SK-N-SH (cell line): ENCODE data around the gene THSD4. TPM values are rescaled to one million over a fixed set of nuclear protein-coding genes. Genes with fewer than 3 reads are reported as not detected.

Experiments
- CTCF ChIA-PET: fragments of 300-600, 350-600 bp; formaldehyde crosslinking; extraction: SDS; loops from one replicate; lab custom pipeline; 2021; lab: Yijun Ruan, JAX
- POLR2A ChIA-PET: fragments of 350-600 bp; sonication (Branson Sonifier 250); formaldehyde crosslinking; extraction: SDS; loops from one replicate; lab custom pipeline; 2020; ENCODE audit warnings: antibody characterized with exemption, inconsistent platforms; lab: Yijun Ruan, JAX
- DNase-seq: peaks from one replicate; pipeline ENCODE4 v3.0.0; 2012
- H2AFZ ChIP-seq: fragments of 200-600 bp; sonication (generic); 2 replicates; pipeline ENCODE4 v1.8.1; 2016; ENCODE audit warnings: antibody characterized with exemption, mild to moderate bottlenecking, low read depth
- H3F3A ChIP-seq: fragments of 200-600 bp; sonication (generic); replicated peaks from 2 replicates; pipeline ENCODE3; 2016; ENCODE audit warnings: antibody characterized with exemption, mild to moderate bottlenecking; ENCODE audit not compliant: insufficient read depth
- H3K27ac ChIP-seq, 2 experiments: fragments of 200-500 bp in 1 of 2; fragments of 200-600 bp in 1 of 2; sonication (Bioruptor generic) in 1 of 2; sonication (generic), shearing (Covaris generic) in 1 of 2; 2 replicates each; pipeline versions ENCODE4 v1.5.1 to v1.6.1; 2014 to 2016; ENCODE audit warnings: low read depth in 2 of 2, inconsistent platforms in 1 of 2, low read length in 1 of 2, mild to moderate bottlenecking in 1 of 2, mixed read lengths in 1 of 2
- H3K27me3 ChIP-seq: fragments of 200-600 bp; sonication (generic), shearing (Covaris generic); 2 replicates; pipeline ENCODE4 v1.6.1; 2016; ENCODE audit warnings: mixed run types; ENCODE audit not compliant: insufficient read depth
- H3K36me3 ChIP-seq, 2 experiments: fragments of 200-500 bp in 1 of 2; fragments of 200-600 bp in 1 of 2; sonication (Bioruptor generic) in 1 of 2; sonication (generic) in 1 of 2; replicated peaks in 1 of 2; 2 replicates each; pipeline versions ENCODE3 to v1.5.1; 2014 to 2016; ENCODE audit warnings: low read length in 1 of 2, mild to moderate bottlenecking in 1 of 2; ENCODE audit not compliant: insufficient read depth in 2 of 2, control insufficient read depth in 1 of 2
- H3K4me1 ChIP-seq, 2 experiments: fragments of 200-500 bp in 1 of 2; fragments of 200-600 bp in 1 of 2; sonication (Bioruptor generic) in 1 of 2; sonication (generic), shearing (Covaris generic) in 1 of 2; 2 replicates each; pipeline versions ENCODE4 v1.5.1 to v1.6.1; 2014 to 2016; ENCODE audit warnings: low read depth in 1 of 2, low read length in 1 of 2, mixed run types in 1 of 2; ENCODE audit not compliant: insufficient read depth in 2 of 2, control insufficient read depth in 1 of 2
- H3K4me2 ChIP-seq: fragments of 200-600 bp; sonication (generic), shearing (Covaris generic); 2 replicates; pipeline ENCODE4 v1.6.1; 2017; ENCODE audit warnings: mixed run types
- H3K4me3 ChIP-seq, 2 experiments: fragments of 200-500 bp in 1 of 2; fragments of 200-600 bp in 1 of 2; sonication (Bioruptor generic) in 1 of 2; sonication (generic), shearing (Covaris generic) in 1 of 2; 2 replicates each; pipeline versions ENCODE4 v1.5.1 to v1.8.1; 2014 to 2016; ENCODE audit warnings: low read depth in 2 of 2, inconsistent platforms in 1 of 2, low read length in 1 of 2, mild to moderate bottlenecking in 1 of 2, mixed read lengths in 1 of 2, moderate library complexity in 1 of 2
- H3K79me2 ChIP-seq: fragments of 200-600 bp; sonication (generic); 2 replicates; pipeline ENCODE4 v1.8.1; 2017; ENCODE audit warnings: mild to moderate bottlenecking; ENCODE audit not compliant: insufficient read depth
- H3K9ac ChIP-seq: fragments of 200-600 bp; sonication (generic); 2 replicates; pipeline ENCODE4 v1.6.1; 2017; ENCODE audit warnings: mixed run types
- H3K9me2 ChIP-seq: fragments of 200-600 bp; sonication (generic); 2 replicates; pipeline ENCODE4 v1.6.1; 2017; ENCODE audit warnings: mixed run types
- H3K9me3 ChIP-seq: fragments of 200-600 bp; sonication (generic); 2 replicates; pipeline ENCODE4 v1.6.1; 2017; ENCODE audit warnings: mixed run types, mild to moderate bottlenecking, moderate library complexity
- H4K20me1 ChIP-seq: fragments of 200-600 bp; sonication (generic); 2 replicates; pipeline ENCODE4 v1.6.1; 2017; ENCODE audit warnings: mild to moderate bottlenecking, mixed run types; ENCODE audit not compliant: insufficient read depth
- CTCF ChIP-seq: fragments of 200-600 bp; sonication (generic); IDR thresholded peaks from 2 replicates; pipeline ENCODE4 v1.6.1; 2017; ENCODE audit warnings: antibody characterized with exemption, mild to moderate bottlenecking, moderate library complexity
- ELF1 ChIP-seq: IDR thresholded peaks from 2 replicates; pipeline ENCODE4 v1.4.0; 2012
- EP300 ChIP-seq, 2 experiments: IDR thresholded peaks; 2 replicates each; pipeline versions ENCODE4 v1.4.0 to v1.6.1; 2012; ENCODE audit warnings: borderline replicate concordance in 1 of 2, low read depth in 1 of 2, low read length in 1 of 2
- FOSL2 ChIP-seq: IDR thresholded peaks from 2 replicates; pipeline ENCODE4 v1.4.0; 2012; ENCODE audit warnings: low read depth, mild to moderate bottlenecking, moderate library complexity, borderline replicate concordance
- FOXJ3 ChIP-seq: sonication (generic); formaldehyde crosslinking; IDR thresholded peaks from 2 replicates; pipeline ENCODE4 v1.5.1; 2020; ENCODE audit warnings: mild to moderate bottlenecking, missing genetic modification reagents
- FOXM1 ChIP-seq: IDR thresholded peaks from 2 replicates; pipeline ENCODE4 v1.4.0; 2012; ENCODE audit warnings: low read depth, mild to moderate bottlenecking
- MXI1 ChIP-seq: IDR thresholded peaks from 2 replicates; pipeline ENCODE4 v1.6.1; 2012; ENCODE audit warnings: mild to moderate bottlenecking, low read depth, low read length, improper control_type of control experiment
- NFIC ChIP-seq: IDR thresholded peaks from 2 replicates; pipeline ENCODE4 v1.4.0; 2012; ENCODE audit warnings: borderline replicate concordance
- POLR2AphosphoS5 ChIP-seq: IDR thresholded peaks from 2 replicates; pipeline ENCODE4 v1.6.1; 2012; ENCODE audit warnings: low read depth, low read length
- RAD21 ChIP-seq: IDR thresholded peaks from 2 replicates; pipeline ENCODE4 v1.6.1; 2012; ENCODE audit warnings: mild to moderate bottlenecking, low read length
- RCOR1 ChIP-seq: fragments of 150-350 bp; IDR thresholded peaks from 2 replicates; pipeline ENCODE4 v1.6.1; 2017; ENCODE audit warnings: antibody characterized with exemption, low read length
- REST ChIP-seq: IDR thresholded peaks from 2 replicates; pipeline ENCODE4 v1.6.1; 2012; ENCODE audit warnings: mild to moderate bottlenecking, low read depth, low read length, moderate library complexity
- RFX5 ChIP-seq: IDR thresholded peaks from 2 replicates; pipeline ENCODE4 v1.6.1; 2012; ENCODE audit warnings: mild to moderate bottlenecking, improper control_type of control experiment, low read length
- RXRA ChIP-seq: IDR thresholded peaks from 2 replicates; pipeline ENCODE4 v1.4.0; 2012; ENCODE audit warnings: low read depth, mild to moderate bottlenecking, borderline replicate concordance
- SIN3A ChIP-seq: IDR thresholded peaks from 2 replicates; pipeline ENCODE4 v1.6.1; 2012; ENCODE audit warnings: low read depth, mild to moderate bottlenecking, low read length, moderate library complexity, borderline replicate concordance
- TCF12 ChIP-seq: IDR thresholded peaks from 2 replicates; pipeline ENCODE4 v1.4.0; 2012
- TEAD4 ChIP-seq: IDR thresholded peaks from 2 replicates; pipeline ENCODE4 v1.4.0; 2012; ENCODE audit warnings: mild to moderate bottlenecking, borderline replicate concordance; ENCODE audit not compliant: insufficient read depth
- WGBS: methylation state at CpG from one replicate; pipeline ENCODE4 v1.1.6; 2017; ENCODE audit warnings: low lambda C conversion rate; 5-methylcytosine and 5-hydroxymethylcytosine counted together
- polyA plus RNA-seq, 3 experiments: library from polyadenylated mRNA; depleted of rRNA; stranded (reverse); fragments of >200 nt; gene quantifications; 2 replicates each; pipeline ENCODE4 v1.2.3, GENCODE V29; 2012
- TF ChIP-seq, protein P1 (sequence below): fragments of 150-350 bp; IDR thresholded peaks from 2 replicates; pipeline ENCODE4 v1.6.1; 2016; ENCODE audit warnings: mild to moderate bottlenecking, low read depth, low read length
- TF ChIP-seq, protein P2 (sequence below): fragments of 150-350 bp; IDR thresholded peaks from 2 replicates; pipeline ENCODE4 v1.6.1; 2017; ENCODE audit warnings: antibody characterized with exemption, low read length, low read depth, borderline replicate concordance

The THSD4 gene
- polyA plus RNA-seq, 1 of the 3 experiments (the other 2 are of a cell fraction), result 79.1 TPM

DNA sequence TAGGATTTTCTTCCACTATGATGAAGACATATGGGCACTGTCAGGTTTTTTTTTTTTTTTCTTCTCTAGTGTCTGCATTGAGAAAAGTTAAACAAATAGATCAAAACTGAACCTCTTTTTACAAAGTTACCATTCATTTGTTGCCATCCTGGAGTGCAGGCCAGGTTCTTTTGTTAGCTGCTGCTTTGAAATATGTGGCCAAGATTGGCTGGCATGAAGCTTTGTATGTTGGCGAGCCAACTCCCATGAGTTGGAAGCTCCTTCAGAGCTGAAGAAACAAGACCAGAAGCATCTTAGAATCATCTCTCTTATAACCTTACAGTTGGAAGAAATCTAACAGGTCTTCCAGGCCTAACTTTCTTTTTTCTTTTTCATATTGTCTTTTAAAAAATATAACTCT, 346.5 kb downstream of the THSD4 start (continued):
- TF ChIP-seq RXRA, result no peak

DNA sequence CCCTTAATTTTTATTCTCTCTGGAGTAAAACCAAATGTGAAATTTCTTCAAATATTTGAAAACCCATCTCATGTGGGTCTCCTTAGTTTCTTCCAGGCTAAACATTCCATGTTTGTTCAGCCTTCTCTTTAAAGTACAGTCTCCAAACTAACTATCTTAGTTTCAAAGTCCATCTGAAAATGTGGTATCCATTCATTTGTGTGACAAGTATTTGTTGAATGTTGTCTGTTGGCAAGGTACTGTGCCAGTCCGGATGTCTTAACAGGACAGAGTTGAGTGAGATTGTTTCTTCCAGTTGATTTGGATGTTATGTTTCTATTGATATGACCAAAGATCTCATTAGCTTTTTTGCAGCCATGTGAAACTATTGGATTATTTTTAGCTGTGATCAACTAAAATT, 347.4 kb downstream of the THSD4 start:
- Histone ChIP-seq H2AFZ (no peak overlapping the region), H3K4me2 (no peak overlapping the region), H3K79me2 (no peaks in the 10 kb centered on the region), H4K20me1 (no peaks in the 10 kb centered on the region), H3F3A (peaks cover 4% of the 10 kb centered on the region), H3K9ac (no peak overlapping the region), H3K4me3 (no peak overlapping the region), H3K9me3 (no peaks in the 10 kb centered on the region), H3K36me3 (no peaks in the 10 kb centered on the region), H3K9me2 (no peaks in the 10 kb centered on the region), H3K27me3 (no peaks in the 10 kb centered on the region), H3K4me1 (peaks cover 0 to 2% of the 10 kb centered on the region in 2 experiments; a peak in 1 of 4 replicates), H3K27ac (no peak overlapping the region)
- TF ChIP-seq, protein P1, sequence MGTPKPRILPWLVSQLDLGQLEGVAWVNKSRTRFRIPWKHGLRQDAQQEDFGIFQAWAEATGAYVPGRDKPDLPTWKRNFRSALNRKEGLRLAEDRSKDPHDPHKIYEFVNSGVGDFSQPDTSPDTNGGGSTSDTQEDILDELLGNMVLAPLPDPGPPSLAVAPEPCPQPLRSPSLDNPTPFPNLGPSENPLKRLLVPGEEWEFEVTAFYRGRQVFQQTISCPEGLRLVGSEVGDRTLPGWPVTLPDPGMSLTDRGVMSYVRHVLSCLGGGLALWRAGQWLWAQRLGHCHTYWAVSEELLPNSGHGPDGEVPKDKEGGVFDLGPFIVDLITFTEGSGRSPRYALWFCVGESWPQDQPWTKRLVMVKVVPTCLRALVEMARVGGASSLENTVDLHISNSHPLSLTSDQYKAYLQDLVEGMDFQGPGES, result no peak
- TF ChIP-seq RCOR1 (no peak), TEAD4 (no peak), ELF1 (no peak), MXI1 (no peak), REST (no peak), POLR2AphosphoS5 (no peak), RAD21 (no peak), RFX5 (no peak), CTCF (no peak), NFIC (no peak), FOSL2 (no peak), TCF12 (no peak), FOXJ3 (CRISPR knock-in tag) (no peak), EP300 (IDR thresholded peaks at IDR 0.05; ENCODE audit: borderline replicate concordance in 1 of 2, low read depth in 1 of 2, low read length in 1 of 2) (no peak), FOXM1 (no peak), SIN3A (no peak)
- TF ChIP-seq, protein P2, sequence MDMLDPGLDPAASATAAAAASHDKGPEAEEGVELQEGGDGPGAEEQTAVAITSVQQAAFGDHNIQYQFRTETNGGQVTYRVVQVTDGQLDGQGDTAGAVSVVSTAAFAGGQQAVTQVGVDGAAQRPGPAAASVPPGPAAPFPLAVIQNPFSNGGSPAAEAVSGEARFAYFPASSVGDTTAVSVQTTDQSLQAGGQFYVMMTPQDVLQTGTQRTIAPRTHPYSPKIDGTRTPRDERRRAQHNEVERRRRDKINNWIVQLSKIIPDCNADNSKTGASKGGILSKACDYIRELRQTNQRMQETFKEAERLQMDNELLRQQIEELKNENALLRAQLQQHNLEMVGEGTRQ, result no peak
- no peak for DNase-seq
- CTCF ChIA-PET, result interaction anchor here (2.0 kb wide), 1 partner anchor 18 kb away, joined by 5 read pairs; no protein-coding TSS in a partner anchor
- WGBS, result 86% methylated on average over 1 of the region's 1 CpG
- POLR2A ChIA-PET, result no interaction called here
